Right forelimb (tissue), 1 donor: Measurements from ENCODE around the gene CNTFR.
"Not testable (repeated sequence)": the region's sequence is repeated elsewhere in the genome, so short reads cannot be mapped to it uniquely, and the experiment has no call there.

Experiments used
- DNase-seq: peaks from one replicate; pipeline ENCODE4 v3.0.0-alpha.2; 2018

Gene CNTFR

GRCh38 chr9:34552986-34553385 lies 36.5 kb downstream of the CNTFR start:
- DNase-seq: no peak

- no peak for DNase-seq
Observed at GRCh38 chr9:34552606-34552981, 36.9 kb downstream of the CNTFR start.

GRCh38 chr9:34551751-34552605 lies 37.5 kb downstream of the CNTFR start:
- DNase-seq: no peak

- DNase-seq: no peak
Observed at GRCh38 chr9:34550681-34551270, 38.7 kb downstream of the CNTFR start.

GRCh38 chr9:34550016-34550680 lies 39.4 kb downstream of the CNTFR start:
- no peak for DNase-seq

- no peak for DNase-seq
Observed at GRCh38 chr9:34549407-34549732, 40.2 kb downstream of the CNTFR start.

GRCh38 chr9:34547960-34548611 lies 41.4 kb downstream of the CNTFR start:
- peak; percentile 89 for DNase-seq

- peak; percentile 80 for DNase-seq
Observed at GRCh38 chr9:34546834-34547827, 42.4 kb downstream of the CNTFR start.

- no peak for DNase-seq
Observed at GRCh38 chr9:34546102-34546833, 43.3 kb downstream of the CNTFR start.

GRCh38 chr9:34545497-34545896 lies 44.0 kb downstream of the CNTFR start:
- no peak for DNase-seq

GRCh38 chr9:34544035-34544434 lies 45.5 kb downstream of the CNTFR start:
- no peak for DNase-seq

- DNase-seq: no peak
Observed at GRCh38 chr9:34541540-34541939, 48.0 kb downstream of the CNTFR start.

- no peak for DNase-seq
Observed at GRCh38 chr9:34540827-34541226, 48.7 kb downstream of the CNTFR start.

- DNase-seq: peak; percentile 23
Observed at GRCh38 chr9:34536685-34537084, 52.8 kb downstream of the CNTFR start.

- not testable (repeated sequence) for DNase-seq
Observed at GRCh38 chr9:34532041-34532440, 57.5 kb downstream of the CNTFR start.

- DNase-seq: no peak
Observed at GRCh38 chr9:34526026-34526425, 63.5 kb downstream of the CNTFR start.

GRCh38 chr9:34524349-34524748 lies 65.2 kb downstream of the CNTFR start:
- no peak for DNase-seq

- DNase-seq: peak; percentile 95
Observed at GRCh38 chr9:34522971-34523797, 66.3 kb downstream of the CNTFR start, which contains the start of gene ENHO. ENHO (minus strand) TSS chr9:34522990; CDS start chr9:34521695, 1,295 bp downstream.

- no peak for DNase-seq
Observed at GRCh38 chr9:34522091-34522887, 67.2 kb downstream of the CNTFR start.
